Kidney epithelial cell (primary cell): ENCODE measurements around the gene BET1L. TPM values are rescaled to one million over a fixed set of nuclear protein-coding genes. Genes with fewer than 3 reads are reported as not detected.
"Not testable (repeated sequence)": the region's sequence is repeated elsewhere in the genome, so short reads cannot be mapped to it uniquely, and the experiment has no call there.

Experiments used
- DNase-seq: peaks from one replicate; pipeline ENCODE4 v3.0.0-alpha.2; 2010; ENCODE audit warnings: low read depth
- H3K27me3 ChIP-seq: 2 replicates; pipeline ENCODE4 v1.6.0; 2011; ENCODE audit warnings: low read length; ENCODE audit not compliant: control insufficient read depth, insufficient read depth
- H3K36me3 ChIP-seq: 2 replicates; pipeline ENCODE4 v1.5.1; 2011; ENCODE audit warnings: low read length; ENCODE audit not compliant: control insufficient read depth, insufficient read depth
- H3K4me3 ChIP-seq: 2 replicates; pipeline ENCODE4 v1.5.1; 2011; ENCODE audit warnings: low read depth, mild to moderate bottlenecking, control low read depth, low read length
- CTCF ChIP-seq: IDR thresholded peaks from 2 replicates; pipeline ENCODE4 v1.5.1; 2011; ENCODE audit warnings: mild to moderate bottlenecking, moderate library complexity, low read length, control low read depth, inconsistent platforms; ENCODE audit not compliant: insufficient read depth, poor library complexity, severe bottlenecking
- total RNA-seq: library from RNA; depleted of rRNA; stranded (reverse); fragments of >200 nt; gene quantifications from 2 replicates; pipeline ENCODE4 v1.2.3, GENCODE V29; 2015

BET1L gene
- total RNA-seq, 1 donor from 2014 or later, result 31.1 TPM

GRCh38 chr11:223884-224283 lies 16.7 kb upstream of the BET1L start:
- Histone ChIP-seq H3K4me3 (no peak overlapping the region), H3K36me3 (no peaks in the 10 kb centered on the region), H3K27me3 (no peaks in the 10 kb centered on the region)
- no peak for DNase-seq
- no peak for TF ChIP-seq CTCF

- no peak for DNase-seq
- H3K27me3 ChIP-seq, result no peaks in the 10 kb centered on the region
- TF ChIP-seq CTCF, result no peak
- H3K36me3 ChIP-seq, result no peaks in the 10 kb centered on the region
- no peak overlapping the region for H3K4me3 ChIP-seq
Observed at GRCh38 chr11:223026-223789, 16.0 kb upstream of the BET1L start.

- H3K4me3 ChIP-seq, result no peak overlapping the region
- no peak for DNase-seq
- H3K36me3 ChIP-seq, result no peaks in the 10 kb centered on the region
- TF ChIP-seq CTCF, result no peak
- H3K27me3 ChIP-seq, result no peaks in the 10 kb centered on the region
Observed at GRCh38 chr11:221998-222789, 15.0 kb upstream of the BET1L start.

- H3K4me3 ChIP-seq, result no peak overlapping the region
- no peak for DNase-seq
- H3K27me3 ChIP-seq, result no peaks in the 10 kb centered on the region
- no peaks in the 10 kb centered on the region for H3K36me3 ChIP-seq
- no peak for TF ChIP-seq CTCF
Observed at GRCh38 chr11:221539-221938, 14.3 kb upstream of the BET1L start.

GRCh38 chr11:220641-221215 lies 13.5 kb upstream of the BET1L start:
- not testable (repeated sequence) for DNase-seq, H3K27me3 ChIP-seq, H3K36me3 ChIP-seq, H3K4me3 ChIP-seq

GRCh38 chr11:218815-219593 lies 11.8 kb upstream of the BET1L start:
- TF ChIP-seq CTCF, result no peak

More at GRCh38 chr11:218815-219593, 11.8 kb upstream of the BET1L start:
- H3K36me3 ChIP-seq, result peaks cover 3% of the 10 kb centered on the region
- no peak overlapping the region for H3K4me3 ChIP-seq
- DNase-seq, result no peak
- H3K27me3 ChIP-seq, result no peaks in the 10 kb centered on the region
